Testis (tissue), 3 donors: ENCODE data around the gene ANKRD55. TPM values are rescaled to one million over a fixed set of nuclear protein-coding genes. Genes with fewer than 3 reads are reported as not detected.

Experiments
- DNase-seq: peaks from one replicate; pipeline ENCODE4 v3.0.0-alpha.2; 2019
- H3K27ac ChIP-seq, 2 donors: fragments of 200-600 bp; sonication (generic); one replicate each; pipeline ENCODE4 v1.5.1; 2019
- H3K27me3 ChIP-seq: fragments of 200-600 bp; sonication (generic); one replicate; pipeline ENCODE4 v1.5.1; 2019
- H3K36me3 ChIP-seq: fragments of 200-600 bp; sonication (generic); one replicate; pipeline ENCODE4 v1.5.1; 2017; ENCODE audit warnings: low read depth; ENCODE audit errors: missing control alignments
- H3K4me1 ChIP-seq: fragments of 200-600 bp; sonication (generic); one replicate; pipeline ENCODE4 v1.5.1; 2019
- H3K4me3 ChIP-seq, 2 donors: fragments of 200-600 bp; sonication (generic); one replicate each; pipeline ENCODE4 v1.5.1; 2017 to 2019
- H3K9me3 ChIP-seq: fragments of 200-600 bp; sonication (generic); one replicate; pipeline ENCODE4 v1.5.1; 2017
- CTCF ChIP-seq, 3 experiments: fragments of 450-650 bp in 2 of 3; fragments of 200-600 bp in 1 of 3; sonication (generic) in 1 of 3; IDR thresholded peaks; one replicate each; pipeline ENCODE4 v1.5.1; 2016 to 2019; ENCODE audit warnings: antibody characterized with exemption in 3 of 3, mild to moderate bottlenecking in 2 of 3, moderate library complexity in 1 of 3
- POLR2A ChIP-seq: fragments of 450-650 bp; IDR thresholded peaks from one replicate; pipeline ENCODE4 v1.6.1; 2017; ENCODE audit warnings: antibody characterized with exemption, mild to moderate bottlenecking, moderate library complexity
- WGBS, 2 donors: methylation state at CpG; one replicate each; pipeline ENCODE4 v1.1.5; 2018; 5-methylcytosine and 5-hydroxymethylcytosine counted together
- intact Hi-C: fragments of 100-400 bp; cut with DNase I; formaldehyde crosslinking; loops from one replicate; pipeline ENCODE4 v1.15.1; 2023; ENCODE audit warnings: low total_unique reads
- polyA plus RNA-seq: library from polyadenylated mRNA; stranded (reverse); fragments of 350-450 nt; fragmentation: Illumina TruSeq; extraction: RNeasy Lipid Tissue Mini Kit (QIAGEN cat#74804); gene quantifications from one replicate; pipeline ENCODE4 v1.2.3, GENCODE V29; 2014; ENCODE audit warnings: low read depth, low replicate concordance; ENCODE audit not compliant: insufficient read depth
- total RNA-seq, 2 donors: library from RNA; depleted of rRNA; stranded (reverse); fragments of >200 nt; gene quantifications; one replicate each; pipeline ENCODE4 v1.2.3, GENCODE V29; 2016

ANKRD55 gene
- total and polyA plus RNA-seq, 3 donors from 2014 or later, result 6.1 to 28.1 (median 6.2) TPM

- H3K27me3 ChIP-seq, result no peaks in the 10 kb centered on the region
- H3K4me3 ChIP-seq, result no peak overlapping the region
- H3K4me1 ChIP-seq, result no peaks in the 10 kb centered on the region
- WGBS, 2 donors, result 74 to 78% methylated on average over 6 of the region's 6 CpGs
- DNase-seq, result no peak
- no peaks in the 10 kb centered on the region for H3K36me3 ChIP-seq
- intact Hi-C loops, result loop anchor here (10.0 kb wide), 1 partner anchor 106 kb away; no protein-coding TSS in a partner anchor
- TF ChIP-seq CTCF (IDR thresholded peaks at IDR 0.05) (no peak), POLR2A (no peak)
- no peaks in the 10 kb centered on the region for H3K9me3 ChIP-seq
- H3K27ac ChIP-seq, result no peak overlapping the region
Observed at GRCh38 chr5:56078278-56079156, 154.6 kb downstream of the ANKRD55 start.

- H3K4me3 ChIP-seq, result no peak overlapping the region
- H3K27ac ChIP-seq, result no peak overlapping the region
- intact Hi-C loops, result loop anchor here (10.0 kb wide), 1 partner anchor 107 kb away; no protein-coding TSS in a partner anchor
- H3K9me3 ChIP-seq, result no peaks in the 10 kb centered on the region
- 84 to 97% methylated on average over 7 of the region's 7 CpGs for WGBS, 2 donors
- H3K36me3 ChIP-seq, result no peaks in the 10 kb centered on the region
- no peak for TF ChIP-seq CTCF (IDR thresholded peaks at IDR 0.05)
- no peak for TF ChIP-seq POLR2A
- DNase-seq, result no peak
- H3K27me3 ChIP-seq, result no peaks in the 10 kb centered on the region
- no peaks in the 10 kb centered on the region for H3K4me1 ChIP-seq
Observed at GRCh38 chr5:56077796-56078233, 155.3 kb downstream of the ANKRD55 start.

GRCh38 chr5:56076486-56076885 is 156.6 kb downstream of the ANKRD55 start:
- no peak for DNase-seq
- no peaks in the 10 kb centered on the region for H3K36me3 ChIP-seq
- intact Hi-C loops, result loop anchor here (10.0 kb wide), 1 partner anchor 108 kb away; no protein-coding TSS in a partner anchor
- no peak overlapping the region for H3K4me3 ChIP-seq
- WGBS, 2 donors, result 82 to 84% methylated on average over 3 of the region's 3 CpGs
- TF ChIP-seq POLR2A (no peak), CTCF (IDR thresholded peaks at IDR 0.05) (no peak)
- no peaks in the 10 kb centered on the region for H3K27me3 ChIP-seq
- H3K27ac ChIP-seq, result no peak overlapping the region
- H3K4me1 ChIP-seq, result peaks cover 4% of the 10 kb centered on the region
- H3K9me3 ChIP-seq, result no peaks in the 10 kb centered on the region

GRCh38 chr5:56075361-56075760 is 157.8 kb downstream of the ANKRD55 start:
- no peaks in the 10 kb centered on the region for H3K27me3 ChIP-seq
- H3K9me3 ChIP-seq, result no peaks in the 10 kb centered on the region
- H3K4me3 ChIP-seq, result no peak overlapping the region
- H3K4me1 ChIP-seq, result peaks cover 7% of the 10 kb centered on the region
- no peaks in the 10 kb centered on the region for H3K36me3 ChIP-seq
- peak; percentile 47 for DNase-seq
- H3K27ac ChIP-seq, result no peak overlapping the region
- no peak for TF ChIP-seq CTCF (IDR thresholded peaks at IDR 0.05)
- TF ChIP-seq POLR2A, result no peak
- intact Hi-C loops, result loop anchor here (10.0 kb wide), 1 partner anchor 109 kb away; no protein-coding TSS in a partner anchor
- WGBS, 2 donors, result 51 to 55% methylated on average over 2 of the region's 2 CpGs
